Epithelial cell of proximal tubule (primary cell): Measurements from ENCODE around the gene ACER3. TPM values are rescaled to one million over a fixed set of nuclear protein-coding genes. Genes with fewer than 3 reads are reported as not detected.
"Not testable (repeated sequence)": the region's sequence is repeated elsewhere in the genome, so short reads cannot be mapped to it uniquely, and the experiment has no call there.

ENCODE experiments used
- DNase-seq: peaks from one replicate; pipeline ENCODE4 v3.0.0-alpha.2; 2011; ENCODE audit warnings: low read depth
- H3K4me3 ChIP-seq: 2 replicates; pipeline ENCODE4 v1.5.1; 2011; ENCODE audit warnings: low read depth, mild to moderate bottlenecking, low read length
- total RNA-seq: library from RNA; depleted of rRNA; stranded (reverse); fragments of >200 nt; gene quantifications from 2 replicates; pipeline ENCODE4 v1.2.3, GENCODE V29; 2015
- TF ChIP-seq, protein P1 (sequence below): conservative IDR thresholded peaks from 2 replicates; pipeline ENCODE4 v1.5.1; 2012; ENCODE audit warnings: low read depth, mild to moderate bottlenecking, low read length

Gene ACER3
- total RNA-seq, 1 donor from 2014 or later = 11.4 TPM

GRCh38 chr11:77058900-77059299 lies 198.2 kb downstream of the ACER3 start:
- TF ChIP-seq, protein P1, sequence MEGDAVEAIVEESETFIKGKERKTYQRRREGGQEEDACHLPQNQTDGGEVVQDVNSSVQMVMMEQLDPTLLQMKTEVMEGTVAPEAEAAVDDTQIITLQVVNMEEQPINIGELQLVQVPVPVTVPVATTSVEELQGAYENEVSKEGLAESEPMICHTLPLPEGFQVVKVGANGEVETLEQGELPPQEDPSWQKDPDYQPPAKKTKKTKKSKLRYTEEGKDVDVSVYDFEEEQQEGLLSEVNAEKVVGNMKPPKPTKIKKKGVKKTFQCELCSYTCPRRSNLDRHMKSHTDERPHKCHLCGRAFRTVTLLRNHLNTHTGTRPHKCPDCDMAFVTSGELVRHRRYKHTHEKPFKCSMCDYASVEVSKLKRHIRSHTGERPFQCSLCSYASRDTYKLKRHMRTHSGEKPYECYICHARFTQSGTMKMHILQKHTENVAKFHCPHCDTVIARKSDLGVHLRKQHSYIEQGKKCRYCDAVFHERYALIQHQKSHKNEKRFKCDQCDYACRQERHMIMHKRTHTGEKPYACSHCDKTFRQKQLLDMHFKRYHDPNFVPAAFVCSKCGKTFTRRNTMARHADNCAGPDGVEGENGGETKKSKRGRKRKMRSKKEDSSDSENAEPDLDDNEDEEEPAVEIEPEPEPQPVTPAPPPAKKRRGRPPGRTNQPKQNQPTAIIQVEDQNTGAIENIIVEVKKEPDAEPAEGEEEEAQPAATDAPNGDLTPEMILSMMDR = no peak
- DNase-seq = no peak
- no peak overlapping the region for H3K4me3 ChIP-seq

DNA sequence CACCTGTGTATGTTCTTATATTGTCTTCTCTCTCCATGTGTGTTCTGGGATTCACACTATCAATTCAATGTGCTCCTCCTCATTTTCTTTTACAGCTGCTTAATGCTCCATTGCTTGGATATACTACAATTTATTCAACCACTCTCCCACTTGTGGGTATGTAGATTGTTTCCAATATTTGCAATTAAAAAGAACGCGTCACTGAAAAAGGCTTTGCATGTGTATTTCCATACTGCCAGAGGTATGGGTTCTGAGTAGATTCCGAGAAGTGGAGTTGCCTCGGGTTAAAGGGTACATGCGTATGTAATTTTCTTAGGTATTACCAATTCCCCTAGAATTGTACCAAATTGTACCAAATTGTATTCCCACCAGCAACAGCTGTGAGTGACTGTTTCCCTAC lies 199.1 kb downstream of the ACER3 start:
- H3K4me3 ChIP-seq = no peak overlapping the region

GRCh38 chr11:77060234-77060633 lies 199.5 kb downstream of the ACER3 start:
- TF ChIP-seq, protein P1 = no peak
- H3K4me3 ChIP-seq = no peak overlapping the region
- DNase-seq = no peak

More for the DNA sequence above, 199.1 kb downstream of the ACER3 start:
- DNase-seq = no peak
- TF ChIP-seq, protein P1 = no peak

DNA sequence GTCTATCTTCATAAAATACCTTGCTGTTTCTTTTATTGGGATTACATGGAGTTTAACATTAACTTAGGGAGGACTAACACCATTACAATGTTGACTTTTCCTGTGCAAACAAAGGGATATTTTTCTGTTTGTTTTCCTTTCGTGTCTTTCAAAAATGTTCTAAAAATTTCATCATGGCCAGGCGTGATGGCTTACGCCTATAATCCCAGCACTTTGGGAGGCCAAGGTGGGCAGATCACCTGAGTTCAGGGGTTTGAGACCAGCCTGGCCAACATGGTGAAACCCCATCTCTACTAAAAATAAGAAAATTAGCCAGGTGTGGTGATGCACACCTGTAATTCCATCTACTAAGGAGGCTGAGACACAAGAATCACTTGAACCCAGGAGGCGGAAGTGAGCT lies 200.5 kb downstream of the ACER3 start:
- H3K4me3 ChIP-seq, DNase-seq: not testable (repeated sequence)

- no peak for DNase-seq
- TF ChIP-seq, protein P1 = peak; percentile 39
- no peak overlapping the region for H3K4me3 ChIP-seq
Observed at GRCh38 chr11:77062924-77063323, 202.2 kb downstream of the ACER3 start.

DNA sequence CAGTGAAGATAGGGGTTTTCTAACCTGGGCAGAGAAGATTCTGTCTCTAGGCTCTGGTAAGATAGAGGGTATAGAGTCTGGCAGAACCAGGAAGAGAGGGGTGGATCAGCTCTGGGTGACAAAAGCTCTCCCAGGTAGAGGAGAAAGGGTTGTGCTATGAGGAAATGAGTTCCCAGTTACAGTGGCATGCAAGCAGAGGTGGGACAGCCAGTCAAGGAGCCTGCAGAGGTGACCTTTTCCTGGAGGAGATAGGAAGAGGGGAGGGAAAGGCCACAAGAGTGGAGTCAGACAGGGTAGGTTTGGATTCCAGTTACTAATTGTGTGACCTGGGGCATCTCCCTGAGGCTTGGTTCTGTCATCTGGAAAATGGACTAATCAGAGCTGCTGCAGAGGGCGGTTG lies 202.7 kb downstream of the ACER3 start:
- TF ChIP-seq, protein P1 = no peak
- H3K4me3 ChIP-seq = no peak overlapping the region
- DNase-seq = no peak

DNA sequence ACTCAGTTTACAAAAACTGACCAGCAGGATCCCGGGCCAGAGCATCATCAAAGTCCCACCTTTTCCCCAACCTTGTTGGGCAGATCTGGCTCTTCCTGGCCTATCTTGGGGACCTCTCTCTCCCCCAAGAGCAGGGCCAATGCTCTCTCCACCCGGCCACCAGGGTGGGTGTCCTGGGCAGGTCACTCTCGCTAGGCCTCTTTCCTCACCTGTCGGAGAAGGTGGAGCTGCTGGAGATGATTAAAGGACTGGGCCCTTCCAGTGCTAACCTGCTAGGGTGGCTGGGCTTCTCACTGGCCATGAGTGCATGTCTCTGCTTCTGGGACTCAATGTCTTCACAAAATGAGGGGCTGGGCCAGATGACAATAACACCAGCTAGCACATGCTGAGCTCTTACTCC lies 203.1 kb downstream of the ACER3 start:
- no peak for DNase-seq
- H3K4me3 ChIP-seq = no peak overlapping the region
- TF ChIP-seq, protein P1 = no peak
